ENCODE data around the gene DNHD1. TPM values are rescaled to one million over a fixed set of nuclear protein-coding genes. Genes with fewer than 3 reads are reported as not detected.

The DNHD1 gene
- total RNA-seq, 4 donors from 2014 or later, result 17.2 to 27.3 (median 21.0) TPM

DNA sequence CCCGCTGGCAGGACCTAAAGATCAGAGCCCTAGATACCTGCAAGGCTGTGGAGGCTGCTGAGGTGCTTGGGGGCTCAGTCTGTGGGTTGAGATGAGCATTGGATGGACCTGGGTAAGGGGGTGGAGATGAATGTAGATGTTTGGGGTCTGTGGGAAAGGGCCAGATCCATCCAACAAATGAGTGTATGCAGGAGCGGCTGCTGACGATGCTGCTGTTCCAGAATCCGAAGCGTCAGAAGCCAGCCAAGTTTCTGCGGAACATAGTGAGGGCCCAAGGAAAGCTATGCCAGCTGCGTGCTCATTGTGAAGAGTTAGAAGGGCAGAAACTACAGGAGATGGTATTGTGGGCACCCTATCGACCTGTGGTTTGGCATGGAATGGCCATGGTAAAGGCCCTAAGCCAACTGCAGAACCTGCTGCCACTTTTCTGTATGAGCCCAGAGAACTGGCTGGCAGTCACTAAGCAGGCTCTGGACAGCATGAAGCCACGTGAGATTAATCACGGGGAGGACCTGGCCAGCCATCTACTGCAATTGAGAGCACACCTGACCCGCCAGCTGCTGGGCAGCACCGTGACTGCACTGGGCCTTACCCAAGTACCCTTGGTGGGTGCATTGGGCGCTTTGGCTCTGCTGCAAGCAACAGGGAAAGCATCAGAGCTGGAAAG, 69.8 kb downstream of the DNHD1 start:
- no peak for DNase-seq (ENCODE audit: low spot score in 2 of 2)
- peaks cover 0 to 68% (median 0%) of the 10 kb centered on the region in 3 donors for H3K36me3 ChIP-seq

GRCh38 chr11:6567371-6567745, 70.3 kb downstream of the DNHD1 start:
- 95 to 98% methylated on average over 5 to 7 of the region's 7 CpGs for WGBS, 2 donors
- Histone ChIP-seq H3K36me3 (peaks cover 0 to 64% (median 0%) of the 10 kb centered on the region in 3 donors), H3K27me3 (no peaks in the 10 kb centered on the region), H3K4me3 (no peak overlapping the region), H3K4me1 (peaks cover 0 to 16% (median 0%) of the 10 kb centered on the region in 4 donors), H3K9me3 (no peaks in the 10 kb centered on the region), H3K27ac (no peak overlapping the region)
- no peak for DNase-seq (ENCODE audit: low spot score in 2 of 2)
- TF ChIP-seq EP300 (IDR thresholded peaks at IDR 0.05) (no peak), POLR2A (IDR thresholded peaks at IDR 0.05) (no peak)
- TF ChIP-seq, protein P1, sequence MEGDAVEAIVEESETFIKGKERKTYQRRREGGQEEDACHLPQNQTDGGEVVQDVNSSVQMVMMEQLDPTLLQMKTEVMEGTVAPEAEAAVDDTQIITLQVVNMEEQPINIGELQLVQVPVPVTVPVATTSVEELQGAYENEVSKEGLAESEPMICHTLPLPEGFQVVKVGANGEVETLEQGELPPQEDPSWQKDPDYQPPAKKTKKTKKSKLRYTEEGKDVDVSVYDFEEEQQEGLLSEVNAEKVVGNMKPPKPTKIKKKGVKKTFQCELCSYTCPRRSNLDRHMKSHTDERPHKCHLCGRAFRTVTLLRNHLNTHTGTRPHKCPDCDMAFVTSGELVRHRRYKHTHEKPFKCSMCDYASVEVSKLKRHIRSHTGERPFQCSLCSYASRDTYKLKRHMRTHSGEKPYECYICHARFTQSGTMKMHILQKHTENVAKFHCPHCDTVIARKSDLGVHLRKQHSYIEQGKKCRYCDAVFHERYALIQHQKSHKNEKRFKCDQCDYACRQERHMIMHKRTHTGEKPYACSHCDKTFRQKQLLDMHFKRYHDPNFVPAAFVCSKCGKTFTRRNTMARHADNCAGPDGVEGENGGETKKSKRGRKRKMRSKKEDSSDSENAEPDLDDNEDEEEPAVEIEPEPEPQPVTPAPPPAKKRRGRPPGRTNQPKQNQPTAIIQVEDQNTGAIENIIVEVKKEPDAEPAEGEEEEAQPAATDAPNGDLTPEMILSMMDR (IDR thresholded peaks at IDR 0.05), result no peak

More for the DNA sequence above, 69.8 kb downstream of the DNHD1 start:
- Histone ChIP-seq H3K4me3 (no peak overlapping the region), H3K27ac (no peak overlapping the region), H3K9me3 (no peaks in the 10 kb centered on the region), H3K4me1 (peaks cover 0 to 11% (median 0%) of the 10 kb centered on the region in 4 donors), H3K27me3 (no peaks in the 10 kb centered on the region)
- WGBS, 2 donors, result 85 to 92% methylated on average over 11 to 12 of the region's 13 CpGs
- no peak for TF ChIP-seq POLR2A (IDR thresholded peaks at IDR 0.05)
- TF ChIP-seq EP300 (IDR thresholded peaks at IDR 0.05), result no peak
- TF ChIP-seq, protein P1 (IDR thresholded peaks at IDR 0.05), result no peak

DNA sequence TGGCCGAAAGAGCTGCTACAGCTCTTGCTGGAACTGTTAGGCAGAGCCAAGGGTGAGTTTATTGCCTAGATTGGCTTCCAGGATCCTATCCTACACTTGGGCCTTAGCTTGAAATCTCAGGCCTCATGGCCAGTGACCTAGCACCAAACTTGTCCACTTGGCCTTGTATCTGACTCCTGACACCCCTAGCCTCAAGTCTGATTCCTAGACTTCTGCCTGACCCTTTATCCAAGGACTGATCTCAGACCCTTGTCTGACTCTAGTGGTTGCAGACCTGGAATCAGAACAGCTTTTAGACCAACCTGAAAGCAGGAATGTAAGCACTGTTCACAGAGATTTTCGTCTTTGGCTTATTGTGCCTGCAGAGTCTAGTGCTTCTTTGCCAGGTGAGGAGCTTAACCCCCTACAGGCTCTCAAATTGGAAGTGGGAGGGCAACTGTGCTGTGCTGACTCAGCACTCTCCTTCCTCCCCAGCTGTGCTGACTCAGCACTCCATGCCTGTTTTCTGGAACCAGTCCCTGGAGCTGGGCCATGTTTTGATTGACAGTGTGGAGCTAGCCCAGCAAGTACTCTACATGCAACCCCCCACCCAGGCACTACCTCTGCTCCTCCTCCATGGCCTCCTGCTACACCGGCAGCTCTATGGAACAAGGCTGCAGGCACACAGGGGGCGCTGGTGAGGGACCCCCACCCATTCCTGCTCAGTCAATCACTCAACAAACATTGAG, 71.3 kb downstream of the DNHD1 start:
- DNase-seq (ENCODE audit: low spot score in 2 of 2), result no peak
- 75 to 78% methylated on average over 4 of the region's 4 CpGs for WGBS, 2 donors
- Histone ChIP-seq H3K4me1 (peaks cover 0 to 16% (median 0%) of the 10 kb centered on the region in 4 donors), H3K9me3 (no peaks in the 10 kb centered on the region), H3K4me3 (no peak overlapping the region), H3K27me3 (no peaks in the 10 kb centered on the region), H3K27ac (no peak overlapping the region), H3K36me3 (peaks cover 0 to 54% (median 0%) of the 10 kb centered on the region in 3 donors)
- TF ChIP-seq POLR2A (IDR thresholded peaks at IDR 0.05), result no peak
- TF ChIP-seq EP300 (IDR thresholded peaks at IDR 0.05), result no peak
- TF ChIP-seq, protein P1 (IDR thresholded peaks at IDR 0.05), result no peak

- no peaks in the 10 kb centered on the region for H3K9me3 ChIP-seq
These were observed 72.6 kb downstream of the DNHD1 start for GRCh38 chr11:6569706-6570105.

More at GRCh38 chr11:6569706-6570105, 72.6 kb downstream of the DNHD1 start:
- no peak for TF ChIP-seq EP300 (IDR thresholded peaks at IDR 0.05)
- TF ChIP-seq, protein P1 (IDR thresholded peaks at IDR 0.05), result no peak
- TF ChIP-seq POLR2A (IDR thresholded peaks at IDR 0.05), result no peak
- Histone ChIP-seq H3K27ac (no peak overlapping the region), H3K36me3 (peaks cover 0 to 42% (median 0%) of the 10 kb centered on the region in 3 donors), H3K4me1 (peaks cover 0 to 24% (median 0%) of the 10 kb centered on the region in 4 donors), H3K4me3 (no peak overlapping the region), H3K27me3 (no peaks in the 10 kb centered on the region)
- DNase-seq (ENCODE audit: low spot score in 2 of 2), result no peak
- WGBS, 2 donors, result 84 to 94% methylated on average over 4 to 5 of the region's 5 CpGs
